Mucosa of descending colon (tissue), 3 donors: Measurements from ENCODE around the gene PKD1L1. TPM values are rescaled to one million over a fixed set of nuclear protein-coding genes. Genes with fewer than 3 reads are reported as not detected.
"Not testable (repeated sequence)": the region's sequence is repeated elsewhere in the genome, so short reads cannot be mapped to it uniquely, and the experiment has no call there.

Source experiments
- ATAC-seq: fragments of 200-7000 bp; cut with Tn5 transposase; one replicate; pipeline ENCODE4 v1.9.1; 2020; ENCODE audit warnings: mild to moderate bottlenecking, moderate library complexity
- DNase-seq, 3 donors: peaks; one replicate each; pipeline ENCODE4 v3.0.0-alpha.2; 2020
- H3K36me3 ChIP-seq: fragments of 200-600 bp; one replicate; pipeline ENCODE4 v1.8.0; 2021; ENCODE audit warnings: low read depth, mild to moderate bottlenecking
- H3K4me1 ChIP-seq: fragments of 200-600 bp; one replicate; pipeline ENCODE4 v1.8.0; 2021; ENCODE audit warnings: low read depth, mild to moderate bottlenecking
- H3K4me3 ChIP-seq: fragments of 200-600 bp; one replicate; pipeline ENCODE4 v1.8.0; 2021; ENCODE audit warnings: mild to moderate bottlenecking
- H3K9me3 ChIP-seq: fragments of 200-600 bp; one replicate; pipeline ENCODE4 v1.8.0; 2021; ENCODE audit warnings: mild to moderate bottlenecking
- CTCF ChIP-seq: fragments of 200-600 bp; IDR thresholded peaks from one replicate; pipeline ENCODE4 v1.8.0; 2022; ENCODE audit warnings: antibody characterized with exemption, mild to moderate bottlenecking
- intact Hi-C, 2 donors: fragments of 100-400 bp; cut with DNase I in 1 of 2; cut with micrococcal nuclease in 1 of 2; formaldehyde crosslinking; loops; one replicate each; pipeline versions ENCODE4 v1.11.0 to v1.11.1; 2022; cut with DNase I, micrococcal nuclease
- total RNA-seq, 3 donors: library from RNA; stranded (reverse); fragmentation: NEBNext Ultra II Directional in 2 of 3; extraction: Animal tissue kit (Norgen Biotek cat#: 25700) in 2 of 3; gene quantifications; one replicate each; pipeline versions ENCODE4 v1.2.1 to v1.2.4, GENCODE V29; 2021 to 2023
- donor health status: DM: no; HTN: no; CAD: no; lungs with moderate emphysema.
- donor health status: DM: no; HTN: no; CAD: no.
- donor health status: DM: no; HTN: yes; CAD: no.

PKD1L1 gene
- total RNA-seq, 3 donors from 2014 or later: 0.60 to 0.95 (median 0.61) TPM

GRCh38 chr7:47794016-47794415 is 154.2 kb downstream of the PKD1L1 start:
- ATAC-seq (no peak), DNase-seq (no peak)
- no peaks in the 10 kb centered on the region for H3K36me3 ChIP-seq
- no peaks in the 10 kb centered on the region for H3K4me1 ChIP-seq
- no peak for TF ChIP-seq CTCF
- H3K4me3 ChIP-seq: no peak overlapping the region
- intact Hi-C loops: no loop called here
- no peaks in the 10 kb centered on the region for H3K9me3 ChIP-seq

GRCh38 chr7:47793186-47793585 is 155.1 kb downstream of the PKD1L1 start:
- DNase-seq, H3K9me3 ChIP-seq, H3K4me1 ChIP-seq, H3K36me3 ChIP-seq, ATAC-seq, H3K4me3 ChIP-seq, intact Hi-C loops: not testable (repeated sequence)

- no peaks in the 10 kb centered on the region for H3K4me1 ChIP-seq
- H3K36me3 ChIP-seq: no peaks in the 10 kb centered on the region
- no peak for TF ChIP-seq CTCF
- ATAC-seq: no peak
- DNase-seq: no peak
- intact Hi-C loops: no loop called here
- no peak overlapping the region for H3K4me3 ChIP-seq
- H3K9me3 ChIP-seq: no peaks in the 10 kb centered on the region
Measured at GRCh38 chr7:47792521-47793121, 155.6 kb downstream of the PKD1L1 start.

- H3K4me3 ChIP-seq: no peak overlapping the region
- no peaks in the 10 kb centered on the region for H3K36me3 ChIP-seq
- DNase-seq (no peak), ATAC-seq (peak; percentile 46)
- H3K4me1 ChIP-seq: no peaks in the 10 kb centered on the region
- intact Hi-C loops: no loop called here
- TF ChIP-seq CTCF: no peak
- H3K9me3 ChIP-seq: no peaks in the 10 kb centered on the region
Measured at GRCh38 chr7:47791682-47792081, 156.6 kb downstream of the PKD1L1 start.

- ATAC-seq (no peak), DNase-seq (no peak)
- no peaks in the 10 kb centered on the region for H3K36me3 ChIP-seq
- H3K4me3 ChIP-seq: no peak overlapping the region
- intact Hi-C loops: no loop called here
- no peaks in the 10 kb centered on the region for H3K9me3 ChIP-seq
- TF ChIP-seq CTCF: no peak
- no peaks in the 10 kb centered on the region for H3K4me1 ChIP-seq
Measured at GRCh38 chr7:47788083-47788482, 160.2 kb downstream of the PKD1L1 start.

GRCh38 chr7:47787249-47788069 is 160.8 kb downstream of the PKD1L1 start:
- ATAC-seq: no peak
- H3K4me1 ChIP-seq: no peaks in the 10 kb centered on the region
- no peak for TF ChIP-seq CTCF
- no peaks in the 10 kb centered on the region for H3K36me3 ChIP-seq
- H3K9me3 ChIP-seq: no peaks in the 10 kb centered on the region
- intact Hi-C loops: no loop called here
- DNase-seq: no peak
- H3K4me3 ChIP-seq: no peak overlapping the region
